Measurements from ENCODE around the gene APOD. TPM values are rescaled to one million over a fixed set of nuclear protein-coding genes. Genes with fewer than 3 reads are reported as not detected.

APOD gene
- total RNA-seq, 1 donor from 2014 or later = 0.35 TPM

- intact Hi-C loops (cut with micrococcal nuclease) = no loop called here
- no peaks in the 10 kb centered on the region for H3K4me1 Mint-ChIP-seq
- H3K4me3 Mint-ChIP-seq = no peak overlapping the region
- no peak for TF ChIP-seq CTCF (IDR thresholded peaks at IDR 0.05)
- no peak overlapping the region for H3K27ac Mint-ChIP-seq
- H3K27me3 Mint-ChIP-seq = no peaks in the 10 kb centered on the region
- H3K9me3 Mint-ChIP-seq = no peaks in the 10 kb centered on the region
- CTCF ChIA-PET = no interaction called here
- no peaks in the 10 kb centered on the region for H3K36me3 Mint-ChIP-seq (ENCODE audit: low read depth)
- no peak for ATAC-seq (ENCODE audit: low read depth)
- POLR2A ChIA-PET = no interaction called here
- no peak for DNase-seq
Measured at GRCh38 chr3:195579281-195579680, 4.5 kb downstream of the APOD start.

- intact Hi-C loops (cut with micrococcal nuclease) = no loop called here
- ChIA-PET POLR2A (interaction anchor here (0.6 kb wide), 1 partner anchor 23 kb away, joined by 4 read pairs; no protein-coding TSS in a partner anchor), CTCF (no interaction called here)
- Mint-ChIP-seq H3K4me1 (no peaks in the 10 kb centered on the region), H3K9me3 (no peaks in the 10 kb centered on the region), H3K27ac (no peak overlapping the region), H3K27me3 (no peaks in the 10 kb centered on the region), H3K4me3 (no peak overlapping the region), H3K36me3 (ENCODE audit: low read depth) (no peaks in the 10 kb centered on the region)
- ATAC-seq (ENCODE audit: low read depth) (no peak), DNase-seq (no peak)
- no peak for TF ChIP-seq CTCF (IDR thresholded peaks at IDR 0.05)
Measured at GRCh38 chr3:195578565-195578964, 5.2 kb downstream of the APOD start.

- H3K27me3 Mint-ChIP-seq = no peaks in the 10 kb centered on the region
- ChIA-PET CTCF (no interaction called here), POLR2A (no interaction called here)
- ATAC-seq (ENCODE audit: low read depth) = no peak
- no peaks in the 10 kb centered on the region for H3K4me1 Mint-ChIP-seq
- no peak for DNase-seq
- no peak overlapping the region for H3K4me3 Mint-ChIP-seq
- no peak overlapping the region for H3K27ac Mint-ChIP-seq
- TF ChIP-seq CTCF (IDR thresholded peaks at IDR 0.05) = no peak
- H3K36me3 Mint-ChIP-seq (ENCODE audit: low read depth) = no peaks in the 10 kb centered on the region
- no peaks in the 10 kb centered on the region for H3K9me3 Mint-ChIP-seq
- intact Hi-C loops (cut with micrococcal nuclease) = no loop called here
Measured at GRCh38 chr3:195577645-195578177, 6.0 kb downstream of the APOD start.

- no peak for DNase-seq
- ChIA-PET POLR2A (no interaction called here), CTCF (no interaction called here)
- Mint-ChIP-seq H3K4me1 (peaks cover 8% of the 10 kb centered on the region), H3K4me3 (no peak overlapping the region), H3K9me3 (no peaks in the 10 kb centered on the region), H3K27ac (no peak overlapping the region), H3K36me3 (ENCODE audit: low read depth) (no peaks in the 10 kb centered on the region), H3K27me3 (no peaks in the 10 kb centered on the region)
- TF ChIP-seq CTCF (IDR thresholded peaks at IDR 0.05) = no peak
- no peak for ATAC-seq (ENCODE audit: low read depth)
- intact Hi-C loops (cut with micrococcal nuclease) = no loop called here
Measured at GRCh38 chr3:195574497-195575304, 9.0 kb downstream of the APOD start.

GRCh38 chr3:195573611-195574496 lies 9.9 kb downstream of the APOD start:
- Mint-ChIP-seq H3K4me1 (peaks cover 15% of the 10 kb centered on the region), H3K27ac (no peak overlapping the region), H3K27me3 (no peaks in the 10 kb centered on the region), H3K9me3 (no peaks in the 10 kb centered on the region), H3K4me3 (no peak overlapping the region), H3K36me3 (ENCODE audit: low read depth) (no peaks in the 10 kb centered on the region)
- CTCF ChIA-PET = no interaction called here
- no peak for ATAC-seq (ENCODE audit: low read depth)
- POLR2A ChIA-PET = no interaction called here
- intact Hi-C loops (cut with micrococcal nuclease) = no loop called here
- TF ChIP-seq CTCF (IDR thresholded peaks at IDR 0.05) = no peak
- DNase-seq = no peak

All from activated B cell treated with CpG ODN at 0.5 μM for 24 hours (primary cell).